ENCODE measurements around the gene FRRS1. TPM values are rescaled to one million over a fixed set of nuclear protein-coding genes. Genes with fewer than 3 reads are reported as not detected.
A peak's percentile ranks its signal among the peaks of the same experiment; 100 is the strongest.
"Not testable (repeated sequence)": the region's sequence is repeated elsewhere in the genome, so short reads cannot be mapped to it uniquely, and the experiment has no call there.

The FRRS1 gene
- 6.4 TPM for total RNA-seq

GRCh38 chr1:99766378-99766800, at the start of gene FRRS1:
Gene FRRS1, minus strand, starts transcription at chr1:99766635. Its CDS starts 17,867 bp downstream, at chr1:99748768.
- intact Hi-C loops (cut with DNase I), result no loop called here
- peak; percentile 63 for DNase-seq (ENCODE audit: low spot score)

GRCh38 chr1:99814373-99814900, 48.0 kb upstream of the FRRS1 start:
- no peak for ATAC-seq
- intact Hi-C loops (cut with DNase I), result no loop called here
- DNase-seq (ENCODE audit: low spot score), result no peak

More at GRCh38 chr1:99766378-99766800, at the start of gene FRRS1:
- peak; percentile 82 for ATAC-seq

GRCh38 chr1:99811747-99812146, 45.3 kb upstream of the FRRS1 start:
- no peak for DNase-seq (ENCODE audit: low spot score)
- ATAC-seq, result no peak
- intact Hi-C loops (cut with DNase I), result no loop called here

GRCh38 chr1:99811075-99811474, 44.6 kb upstream of the FRRS1 start:
- intact Hi-C loops (cut with DNase I), result no loop called here
- ATAC-seq, result no peak
- DNase-seq (ENCODE audit: low spot score), result no peak

- ATAC-seq (peak; percentile 92), DNase-seq (ENCODE audit: low spot score) (no peak)
- intact Hi-C loops (cut with DNase I), result no loop called here
Measured at GRCh38 chr1:99808391-99809115, 42.1 kb upstream of the FRRS1 start.

- DNase-seq (ENCODE audit: low spot score) (no peak), ATAC-seq (no peak)
- intact Hi-C loops (cut with DNase I), result no loop called here
Measured at GRCh38 chr1:99806882-99807281, 40.4 kb upstream of the FRRS1 start.

GRCh38 chr1:99801584-99801983, 35.1 kb upstream of the FRRS1 start:
- intact Hi-C loops (cut with DNase I), result no loop called here
- no peak for ATAC-seq

GRCh38 chr1:99793861-99794260, 27.4 kb upstream of the FRRS1 start:
- intact Hi-C loops (cut with DNase I), result not testable (repeated sequence)

More at GRCh38 chr1:99801584-99801983, 35.1 kb upstream of the FRRS1 start:
- no peak for DNase-seq (ENCODE audit: low spot score)

GRCh38 chr1:99789715-99790114, 23.3 kb upstream of the FRRS1 start:
- intact Hi-C loops (cut with DNase I), result no loop called here
- no peak for ATAC-seq
- DNase-seq (ENCODE audit: low spot score), result no peak

More at GRCh38 chr1:99793861-99794260, 27.4 kb upstream of the FRRS1 start:
- not testable (repeated sequence) for ATAC-seq; DNase-seq (ENCODE audit: low spot score)

GRCh38 chr1:99788896-99789295, 22.5 kb upstream of the FRRS1 start:
- intact Hi-C loops (cut with DNase I), result no loop called here
- no peak for ATAC-seq

GRCh38 chr1:99786751-99787501, 20.5 kb upstream of the FRRS1 start:
- ATAC-seq, result no peak
- DNase-seq (ENCODE audit: low spot score), result no peak
- intact Hi-C loops (cut with DNase I), result no loop called here

More at GRCh38 chr1:99788896-99789295, 22.5 kb upstream of the FRRS1 start:
- no peak for DNase-seq (ENCODE audit: low spot score)

GRCh38 chr1:99784809-99785255, 18.4 kb upstream of the FRRS1 start:
- DNase-seq (ENCODE audit: low spot score) (no peak), ATAC-seq (no peak)
- intact Hi-C loops (cut with DNase I), result no loop called here

GRCh38 chr1:99784143-99784542, 17.7 kb upstream of the FRRS1 start:
- intact Hi-C loops (cut with DNase I), result no loop called here
- ATAC-seq, result no peak
- no peak for DNase-seq (ENCODE audit: low spot score)

- DNase-seq (ENCODE audit: low spot score) (no peak), ATAC-seq (no peak)
- intact Hi-C loops (cut with DNase I), result no loop called here
Measured at GRCh38 chr1:99782920-99783319, 16.5 kb upstream of the FRRS1 start.

GRCh38 chr1:99782397-99782796, 16.0 kb upstream of the FRRS1 start:
- DNase-seq (ENCODE audit: low spot score) (no peak), ATAC-seq (no peak)
- intact Hi-C loops (cut with DNase I), result no loop called here

- ATAC-seq, result no peak
- intact Hi-C loops (cut with DNase I), result no loop called here
- DNase-seq (ENCODE audit: low spot score), result no peak
Measured at GRCh38 chr1:99781798-99782197, 15.4 kb upstream of the FRRS1 start.

GRCh38 chr1:99777752-99778151, 11.3 kb upstream of the FRRS1 start:
- no peak for ATAC-seq
- intact Hi-C loops (cut with DNase I), result no loop called here

GRCh38 chr1:99776120-99776519, 9.7 kb upstream of the FRRS1 start:
- intact Hi-C loops (cut with DNase I), result no loop called here
- DNase-seq (ENCODE audit: low spot score) (no peak), ATAC-seq (no peak)

More at GRCh38 chr1:99777752-99778151, 11.3 kb upstream of the FRRS1 start:
- DNase-seq (ENCODE audit: low spot score), result no peak

GRCh38 chr1:99772809-99773208, 6.4 kb upstream of the FRRS1 start:
- DNase-seq (ENCODE audit: low spot score) (no peak), ATAC-seq (no peak)
- intact Hi-C loops (cut with DNase I), result no loop called here

GRCh38 chr1:99771513-99771918, 5.1 kb upstream of the FRRS1 start:
- intact Hi-C loops (cut with DNase I), result no loop called here
- DNase-seq (ENCODE audit: low spot score) (no peak), ATAC-seq (no peak)

Data from sciatic nerve (tissue), 2 donors.